ENCODE data around the gene LRMDA. TPM values are rescaled to one million over a fixed set of nuclear protein-coding genes. Genes with fewer than 3 reads are reported as not detected.

LRMDA gene
- total RNA-seq, 1 donor from 2014 or later: 5.2 TPM

DNA sequence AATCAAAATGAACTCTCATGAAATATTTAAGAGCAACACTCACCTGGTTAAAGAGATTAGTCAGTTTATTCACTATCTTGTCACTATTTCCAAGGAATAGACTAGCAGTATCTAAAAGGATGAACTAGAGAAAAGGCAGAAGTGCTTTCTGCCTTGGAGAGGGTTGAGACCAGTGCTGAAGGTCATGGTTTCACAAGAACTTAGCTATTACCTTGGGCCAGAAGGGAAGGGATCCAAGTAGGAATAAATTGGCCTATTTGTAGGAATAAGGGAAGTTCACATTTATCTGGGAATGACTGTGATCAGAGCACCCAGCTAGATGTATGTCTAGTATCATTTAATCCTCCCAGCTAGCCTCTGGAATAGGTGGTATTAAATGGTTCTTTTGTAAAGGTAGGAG lies 347.2 kb downstream of the LRMDA start:
- Histone ChIP-seq H2AFZ (replicated peaks) (no peak overlapping the region), H3K79me2 (ENCODE audit: low read depth) (no peaks in the 10 kb centered on the region), H3K4me3 (no peak overlapping the region), H3K4me2 (no peak overlapping the region), H3F3A (ENCODE audit: low read depth) (no peaks in the 10 kb centered on the region), H3K27me3 (no peaks in the 10 kb centered on the region), H3K36me3 (no peaks in the 10 kb centered on the region), H3K27ac (no peak overlapping the region), H3K4me1 (peaks cover 13% of the 10 kb centered on the region), H3K9ac (no peak overlapping the region), H4K20me1 (ENCODE audit: low read depth) (no peaks in the 10 kb centered on the region), H3K9me3 (ENCODE audit: low read depth) (no peaks in the 10 kb centered on the region)
- H3K27me3 Mint-ChIP-seq (ENCODE audit: insufficient read depth, low read depth): peaks cover 2% of the 10 kb centered on the region
- no peak overlapping the region for H3K4me3 Mint-ChIP-seq
- TF ChIP-seq EZH2phosphoT487 (IDR thresholded peaks at IDR 0.05) (no peak), EZH2 (IDR thresholded peaks at IDR 0.05) (no peak)
- TF ChIP-seq, protein P1, sequence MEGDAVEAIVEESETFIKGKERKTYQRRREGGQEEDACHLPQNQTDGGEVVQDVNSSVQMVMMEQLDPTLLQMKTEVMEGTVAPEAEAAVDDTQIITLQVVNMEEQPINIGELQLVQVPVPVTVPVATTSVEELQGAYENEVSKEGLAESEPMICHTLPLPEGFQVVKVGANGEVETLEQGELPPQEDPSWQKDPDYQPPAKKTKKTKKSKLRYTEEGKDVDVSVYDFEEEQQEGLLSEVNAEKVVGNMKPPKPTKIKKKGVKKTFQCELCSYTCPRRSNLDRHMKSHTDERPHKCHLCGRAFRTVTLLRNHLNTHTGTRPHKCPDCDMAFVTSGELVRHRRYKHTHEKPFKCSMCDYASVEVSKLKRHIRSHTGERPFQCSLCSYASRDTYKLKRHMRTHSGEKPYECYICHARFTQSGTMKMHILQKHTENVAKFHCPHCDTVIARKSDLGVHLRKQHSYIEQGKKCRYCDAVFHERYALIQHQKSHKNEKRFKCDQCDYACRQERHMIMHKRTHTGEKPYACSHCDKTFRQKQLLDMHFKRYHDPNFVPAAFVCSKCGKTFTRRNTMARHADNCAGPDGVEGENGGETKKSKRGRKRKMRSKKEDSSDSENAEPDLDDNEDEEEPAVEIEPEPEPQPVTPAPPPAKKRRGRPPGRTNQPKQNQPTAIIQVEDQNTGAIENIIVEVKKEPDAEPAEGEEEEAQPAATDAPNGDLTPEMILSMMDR (IDR thresholded peaks at IDR 0.05): no peak
- H3K36me3 Mint-ChIP-seq: no peaks in the 10 kb centered on the region
- H3K27ac Mint-ChIP-seq: no peak overlapping the region
- no peaks in the 10 kb centered on the region for H3K9me3 Mint-ChIP-seq
- DNase-seq (ENCODE audit: low spot score): no peak
- H3K4me1 Mint-ChIP-seq: peaks cover 17% of the 10 kb centered on the region

DNA sequence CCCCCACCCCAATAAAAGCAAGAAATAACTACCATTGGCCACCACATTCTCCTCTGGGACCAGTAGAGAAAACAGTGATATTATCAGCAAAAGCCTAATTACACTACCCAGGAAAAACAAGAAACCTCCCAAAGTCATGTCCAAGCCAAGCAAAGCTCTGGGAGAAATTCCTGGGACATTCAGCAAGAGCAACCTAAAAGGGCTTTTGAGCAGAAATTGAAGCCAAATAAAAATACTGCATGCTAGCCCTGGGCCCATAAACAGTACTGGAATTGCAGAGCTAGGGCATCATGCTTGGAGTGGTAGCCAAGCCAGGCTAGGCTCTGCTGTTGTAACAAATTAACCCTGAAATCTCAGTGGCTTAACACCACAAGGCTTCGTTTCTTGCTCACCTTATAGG lies 347.9 kb downstream of the LRMDA start:
- H3K27ac Mint-ChIP-seq: no peak overlapping the region
- no peaks in the 10 kb centered on the region for H3K36me3 Mint-ChIP-seq
- H2AFZ ChIP-seq (replicated peaks): no peak overlapping the region
- no peak overlapping the region for H3K4me2 ChIP-seq
- H3K27me3 Mint-ChIP-seq (ENCODE audit: insufficient read depth, low read depth): peaks cover 3% of the 10 kb centered on the region
- peaks cover 13% of the 10 kb centered on the region for H3K4me1 ChIP-seq
- no peaks in the 10 kb centered on the region for H3K79me2 ChIP-seq (ENCODE audit: low read depth)
- H3K4me1 Mint-ChIP-seq: peaks cover 17% of the 10 kb centered on the region
- H3K9ac ChIP-seq: no peak overlapping the region
- no peak overlapping the region for H3K27ac ChIP-seq
- no peak for TF ChIP-seq EZH2phosphoT487 (IDR thresholded peaks at IDR 0.05)
- TF ChIP-seq, protein P1 (IDR thresholded peaks at IDR 0.05): no peak
- no peak for TF ChIP-seq EZH2 (IDR thresholded peaks at IDR 0.05)
- H3K27me3 ChIP-seq: no peaks in the 10 kb centered on the region
- no peaks in the 10 kb centered on the region for H3K9me3 Mint-ChIP-seq
- no peaks in the 10 kb centered on the region for H3F3A ChIP-seq (ENCODE audit: low read depth)
- H3K36me3 ChIP-seq: no peaks in the 10 kb centered on the region
- no peak for DNase-seq (ENCODE audit: low spot score)
- H3K4me3 ChIP-seq: no peak overlapping the region
- no peaks in the 10 kb centered on the region for H3K9me3 ChIP-seq (ENCODE audit: low read depth)
- H4K20me1 ChIP-seq (ENCODE audit: low read depth): no peaks in the 10 kb centered on the region
- H3K4me3 Mint-ChIP-seq: no peak overlapping the region

DNA sequence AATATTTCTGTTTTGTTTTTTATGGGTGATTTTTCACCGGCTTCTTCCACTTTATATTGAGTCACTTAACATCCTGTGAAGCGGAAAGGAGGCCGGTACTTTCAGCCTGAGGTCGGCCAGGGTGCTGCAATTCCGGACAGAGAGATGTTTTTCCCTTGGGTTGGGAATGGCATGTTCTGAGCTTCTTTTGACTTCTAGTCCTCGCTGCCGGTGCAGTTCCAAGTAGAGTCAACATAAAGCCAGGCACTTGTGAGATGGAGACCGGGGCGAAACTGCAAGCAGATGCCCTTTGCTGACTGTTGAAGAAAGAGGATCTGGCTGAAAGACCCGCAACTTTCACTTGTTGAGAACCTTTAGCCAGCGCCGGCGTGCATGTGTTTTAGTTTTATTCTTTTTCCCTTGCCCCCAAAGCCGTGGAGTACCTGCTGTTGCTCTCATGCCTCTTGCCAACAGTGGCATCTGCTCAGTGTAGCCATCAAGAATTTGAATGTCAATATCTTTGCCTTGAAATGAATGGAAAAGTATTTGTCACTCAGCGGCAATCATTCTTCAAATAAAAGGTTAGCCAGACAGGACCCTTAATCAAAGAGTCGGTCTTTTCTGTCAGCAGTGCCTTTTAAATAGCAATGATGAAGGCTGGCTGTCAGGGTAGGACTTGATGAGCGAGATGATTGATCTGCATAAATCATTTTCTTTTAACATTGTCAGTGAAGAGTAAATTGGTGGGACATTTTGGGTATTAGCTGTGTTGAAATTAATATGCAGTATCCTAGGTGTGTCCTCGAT lies 351.2 kb downstream of the LRMDA start:
- Mint-ChIP-seq H3K27me3 (ENCODE audit: insufficient read depth, low read depth) (peaks cover 5% of the 10 kb centered on the region), H3K4me3 (no peak overlapping the region), H3K4me1 (peaks cover 17% of the 10 kb centered on the region), H3K9me3 (no peaks in the 10 kb centered on the region), H3K36me3 (no peaks in the 10 kb centered on the region), H3K27ac (no peak overlapping the region)
- Histone ChIP-seq H3F3A (ENCODE audit: low read depth) (no peaks in the 10 kb centered on the region), H4K20me1 (ENCODE audit: low read depth) (no peaks in the 10 kb centered on the region), H3K9me3 (ENCODE audit: low read depth) (no peaks in the 10 kb centered on the region), H3K79me2 (ENCODE audit: low read depth) (no peaks in the 10 kb centered on the region), H2AFZ (replicated peaks) (peak overlapping the region; percentile 65), H3K27me3 (no peaks in the 10 kb centered on the region), H3K36me3 (no peaks in the 10 kb centered on the region), H3K27ac (no peak overlapping the region), H3K4me1 (peaks cover 13% of the 10 kb centered on the region), H3K9ac (no peak overlapping the region), H3K4me3 (no peak overlapping the region), H3K4me2 (no peak overlapping the region)
- TF ChIP-seq EZH2phosphoT487 (IDR thresholded peaks at IDR 0.05): no peak
- TF ChIP-seq, protein P1 (IDR thresholded peaks at IDR 0.05): no peak
- no peak for TF ChIP-seq EZH2 (IDR thresholded peaks at IDR 0.05)
- no peak for DNase-seq (ENCODE audit: low spot score)

Measured in neural progenitor cell (in vitro differentiated cells).